MM.1S (cell line): ENCODE data around the gene NIPBL.

Experiments used
- CTCF ChIP-seq: fragments of 300-600 bp; sonication (generic); IDR thresholded peaks from 2 replicates; pipeline ENCODE4 v1.5.1; 2016; ENCODE audit warnings: antibody characterized with exemption, low read length, mixed read lengths
- EZH2phosphoT487 ChIP-seq: fragments of 300-600 bp; sonication (generic); IDR thresholded peaks from 2 replicates; pipeline ENCODE4 v1.6.1; 2018; ENCODE audit warnings: antibody characterized with exemption, low read length

GRCh38 chr5:37039824-37040223 is 163.3 kb downstream of the NIPBL start:
- TF ChIP-seq CTCF: no peak
- no peak for TF ChIP-seq EZH2phosphoT487
